ENCODE results near the gene TFRC.

- TF ChIP-seq CTCF (conservative IDR thresholded peaks at IDR 0.05; ENCODE audit: low read depth in 2 of 2) (no peak), EZH2 (IDR thresholded peaks at IDR 0.05; ENCODE audit: low read depth, unreplicated experiment) (no peak), ZNF331 (CRISPR knock-in tag; IDR thresholded peaks at IDR 0.05; ENCODE audit: low read depth) (no peak), ETS1 (IDR thresholded peaks at IDR 0.05) (no peak), CREB1 (CRISPR knock-in tag; IDR thresholded peaks at IDR 0.05; ENCODE audit: low read depth) (no peak)
Observed at GRCh38 chr3:196111939-196112386, 30.1 kb upstream of the TFRC start.
